Mesodermal cell (in vitro differentiated cells): ENCODE data around the gene ILDR1.

Experiments
- H3K27ac ChIP-seq: 2 replicates; pipeline ENCODE4 v1.7.0; 2013; ENCODE audit warnings: mild to moderate bottlenecking, low read depth, low read length, moderate library complexity; ENCODE audit not compliant: severe bottlenecking
- H3K36me3 ChIP-seq: 2 replicates; pipeline ENCODE4 v1.7.1; 2013; ENCODE audit warnings: mild to moderate bottlenecking, low read length, moderate library complexity; ENCODE audit not compliant: control insufficient read depth, insufficient read depth
- H3K4me1 ChIP-seq: one replicate; pipeline ENCODE4 v1.7.1; 2013; ENCODE audit warnings: mild to moderate bottlenecking, low read length; ENCODE audit not compliant: insufficient read depth, control insufficient read depth, poor library complexity, severe bottlenecking
- H3K4me3 ChIP-seq: 2 replicates; pipeline ENCODE4 v1.7.0; 2013; ENCODE audit warnings: low read length, control low read depth, mild to moderate bottlenecking; ENCODE audit not compliant: insufficient read depth, poor library complexity, severe bottlenecking; ENCODE audit errors: extremely low read depth
- H3K9me3 ChIP-seq: 2 replicates; pipeline ENCODE4 v1.7.1; 2013; ENCODE audit warnings: mild to moderate bottlenecking, low read length, moderate library complexity; ENCODE audit not compliant: control insufficient read depth
- WGBS, 2 experiments: methylation state at CpG; one replicate each; pipeline ENCODE4 v1.1.5; 2013; ENCODE audit warnings: missing lambda C conversion rate in 2 of 2; ENCODE audit not compliant: insufficient coverage in 2 of 2; 5-methylcytosine and 5-hydroxymethylcytosine counted together

Gene ILDR1

DNA sequence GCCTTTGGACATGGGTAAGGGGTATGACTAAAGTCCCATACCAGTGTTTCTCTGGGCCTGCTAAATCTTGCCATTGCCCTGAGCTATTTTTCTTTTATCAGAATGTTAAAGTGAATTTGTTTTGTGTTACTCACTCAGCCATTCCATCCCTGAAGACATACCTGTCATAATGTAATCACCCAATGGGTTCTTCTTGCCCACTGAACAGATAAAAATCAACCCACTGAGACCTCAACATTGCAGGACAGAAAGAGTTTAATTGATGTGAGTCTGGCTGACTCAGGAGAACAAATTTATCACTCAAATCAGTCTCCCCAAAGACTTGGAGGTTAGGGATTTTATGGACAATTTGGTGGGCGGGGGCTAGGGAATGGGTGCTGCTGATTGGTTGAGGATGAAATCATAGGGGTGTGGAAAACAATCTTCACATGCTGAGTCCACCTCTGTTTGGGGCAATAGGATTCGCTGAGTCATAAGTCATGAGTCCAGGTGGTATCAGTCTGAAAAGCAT is 47.4 kb downstream of the ILDR1 start:
- H3K4me1 ChIP-seq = no peaks in the 10 kb centered on the region
- H3K9me3 ChIP-seq = peaks cover 9% of the 10 kb centered on the region
- H3K36me3 ChIP-seq = no peaks in the 10 kb centered on the region
- no peak overlapping the region for H3K4me3 ChIP-seq
- 100% methylated on average over 1 of the region's 2 CpGs; no CpG with 5 or more reads in 1 of the 2 experiments for WGBS, 2 experiments
- H3K27ac ChIP-seq = no peak overlapping the region

DNA sequence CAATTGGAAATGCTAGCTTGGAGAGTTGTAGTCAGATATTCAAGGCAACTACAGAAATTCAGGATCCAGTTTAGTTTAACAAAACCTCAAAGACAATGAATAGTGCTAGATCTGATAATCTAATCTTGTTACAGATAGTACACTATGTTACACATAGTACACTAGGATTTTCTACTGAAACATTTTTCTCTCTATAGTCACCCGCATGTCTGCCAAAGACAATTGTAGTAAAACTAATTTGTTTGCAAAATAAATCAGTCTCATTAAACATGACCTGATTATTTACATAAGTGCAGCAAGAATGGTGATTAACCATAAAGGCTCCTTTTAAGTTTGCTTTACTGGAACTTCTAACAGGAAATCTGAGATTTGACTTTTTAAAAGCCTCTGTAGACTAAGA is 52.0 kb downstream of the ILDR1 start:
- WGBS, 2 experiments = no CpG with 5 or more reads among the region's 1 CpG
- peaks cover 3% of the 10 kb centered on the region for H3K9me3 ChIP-seq

DNA sequence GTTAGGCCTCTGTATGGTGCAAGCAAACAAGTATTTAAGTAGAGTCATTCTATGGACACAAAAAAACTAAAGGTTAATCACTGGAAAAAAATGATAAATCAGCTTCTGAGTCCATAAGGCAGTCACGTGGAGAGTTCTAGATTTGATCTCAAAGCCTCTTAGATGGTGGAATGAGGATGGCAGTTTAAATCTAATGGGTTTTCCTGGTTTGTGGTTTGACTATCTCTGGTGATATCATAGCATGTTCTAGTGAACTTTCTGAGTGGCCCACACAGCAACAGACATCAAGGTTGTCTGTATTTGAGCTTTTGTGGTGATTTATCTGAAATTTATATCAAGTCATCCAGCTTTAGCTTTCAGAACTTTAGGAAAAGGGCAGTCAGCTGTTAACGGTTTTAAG is 52.4 kb downstream of the ILDR1 start:
- H3K36me3 ChIP-seq = no peaks in the 10 kb centered on the region
- no peak overlapping the region for H3K27ac ChIP-seq
- 92 to 100% methylated on average over 1 to 2 of the region's 2 CpGs for WGBS, 2 experiments
- no peaks in the 10 kb centered on the region for H3K4me1 ChIP-seq
- no peak overlapping the region for H3K4me3 ChIP-seq
- no peaks in the 10 kb centered on the region for H3K9me3 ChIP-seq

More for the DNA sequence above, 52.0 kb downstream of the ILDR1 start:
- Histone ChIP-seq H3K27ac (no peak overlapping the region), H3K4me3 (no peak overlapping the region), H3K36me3 (no peaks in the 10 kb centered on the region), H3K4me1 (no peaks in the 10 kb centered on the region)

DNA sequence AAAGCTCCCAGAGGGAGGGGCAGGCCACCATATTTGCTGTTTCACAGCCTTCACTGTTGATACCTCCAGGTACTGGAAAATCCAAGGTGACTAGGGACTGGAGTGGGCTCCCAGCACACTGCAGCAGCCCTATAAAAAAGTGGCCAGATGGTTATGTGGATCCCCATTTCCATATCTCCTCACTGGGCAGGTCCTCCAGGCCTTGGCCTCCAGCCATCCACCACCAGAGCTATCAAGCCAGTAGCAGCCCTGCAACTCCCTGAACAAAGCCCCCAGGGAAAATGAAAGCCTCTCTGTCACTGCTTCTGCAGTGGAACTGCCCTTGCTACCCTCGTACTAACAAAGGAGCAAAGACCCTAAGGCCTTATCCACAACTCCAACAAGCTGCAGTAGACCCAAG is 58.4 kb downstream of the ILDR1 start:
- Histone ChIP-seq H3K4me3 (no peak overlapping the region), H3K36me3 (no peaks in the 10 kb centered on the region), H3K4me1 (no peaks in the 10 kb centered on the region), H3K9me3 (no peaks in the 10 kb centered on the region), H3K27ac (no peak overlapping the region)
- WGBS, 2 experiments = 80% methylated on average over 1 of the region's 1 CpG; no CpG with 5 or more reads in 1 of the 2 experiments

DNA sequence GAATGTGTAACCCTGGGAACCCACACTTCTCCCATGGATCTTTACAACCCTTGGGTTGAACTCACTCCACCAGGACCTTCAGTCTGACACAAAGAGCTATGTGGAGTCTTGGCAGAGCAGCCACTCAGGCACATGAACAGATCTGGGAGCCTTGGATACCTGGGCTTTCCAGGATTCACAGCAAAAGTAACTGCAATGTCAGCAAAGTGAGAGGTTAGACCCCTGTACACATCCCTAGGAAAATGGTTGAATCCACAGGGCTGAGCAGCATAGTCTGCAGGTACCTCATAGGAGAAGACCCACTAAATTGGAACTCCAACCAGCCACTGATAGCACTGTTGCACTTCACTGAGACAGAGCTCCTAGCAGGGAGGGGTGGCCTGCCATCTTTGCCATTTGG is 59.6 kb downstream of the ILDR1 start:
- H3K27ac ChIP-seq = no peak overlapping the region
- no peaks in the 10 kb centered on the region for H3K9me3 ChIP-seq
- no peaks in the 10 kb centered on the region for H3K36me3 ChIP-seq
- no peak overlapping the region for H3K4me3 ChIP-seq
- H3K4me1 ChIP-seq = no peaks in the 10 kb centered on the region

DNA sequence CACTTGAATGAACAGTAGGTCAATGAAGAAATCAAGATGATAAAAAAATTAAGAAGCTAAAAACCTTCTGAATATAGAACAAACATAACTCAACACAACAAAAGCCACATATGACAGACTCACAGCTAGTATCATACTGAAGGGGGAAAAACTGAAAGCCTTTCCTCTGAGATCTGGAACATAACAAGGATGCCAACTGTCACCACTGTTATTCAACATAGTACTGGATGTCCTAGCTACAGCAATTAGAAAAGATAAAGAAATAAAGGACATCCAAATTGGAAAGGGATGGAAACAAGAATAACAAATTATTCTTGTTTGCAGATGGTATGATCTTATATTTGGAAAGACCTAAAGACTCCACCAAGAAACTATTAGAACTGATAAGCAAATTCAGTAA is 60.8 kb downstream of the ILDR1 start:
- H3K4me1 ChIP-seq = no peaks in the 10 kb centered on the region
- H3K4me3 ChIP-seq = no peak overlapping the region
- no peaks in the 10 kb centered on the region for H3K9me3 ChIP-seq
- H3K27ac ChIP-seq = no peak overlapping the region
- H3K36me3 ChIP-seq = no peaks in the 10 kb centered on the region

DNA sequence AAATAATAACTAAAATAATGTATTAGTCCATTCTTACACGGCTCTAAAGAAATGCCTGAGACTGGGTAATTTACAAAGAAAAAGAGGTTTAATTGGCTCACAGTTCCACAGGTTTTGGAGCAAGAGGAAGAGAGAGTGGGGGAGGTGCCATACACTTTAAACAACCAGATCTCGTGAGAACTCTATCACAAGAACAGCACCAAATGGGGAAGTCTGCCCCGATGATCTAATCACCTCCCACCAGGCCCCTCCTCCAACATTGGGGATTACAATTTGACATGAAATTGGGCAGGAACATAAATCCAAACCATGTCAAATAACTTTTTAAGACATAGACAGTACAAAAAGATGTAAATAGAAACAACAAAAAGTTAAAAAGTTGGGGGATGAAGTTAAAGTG is 63.2 kb downstream of the ILDR1 start:
- Histone ChIP-seq H3K27ac (no peak overlapping the region), H3K36me3 (no peaks in the 10 kb centered on the region), H3K4me3 (no peak overlapping the region), H3K4me1 (no peaks in the 10 kb centered on the region), H3K9me3 (no peaks in the 10 kb centered on the region)
- no CpG with 5 or more reads among the region's 3 CpGs for WGBS, 2 experiments

DNA sequence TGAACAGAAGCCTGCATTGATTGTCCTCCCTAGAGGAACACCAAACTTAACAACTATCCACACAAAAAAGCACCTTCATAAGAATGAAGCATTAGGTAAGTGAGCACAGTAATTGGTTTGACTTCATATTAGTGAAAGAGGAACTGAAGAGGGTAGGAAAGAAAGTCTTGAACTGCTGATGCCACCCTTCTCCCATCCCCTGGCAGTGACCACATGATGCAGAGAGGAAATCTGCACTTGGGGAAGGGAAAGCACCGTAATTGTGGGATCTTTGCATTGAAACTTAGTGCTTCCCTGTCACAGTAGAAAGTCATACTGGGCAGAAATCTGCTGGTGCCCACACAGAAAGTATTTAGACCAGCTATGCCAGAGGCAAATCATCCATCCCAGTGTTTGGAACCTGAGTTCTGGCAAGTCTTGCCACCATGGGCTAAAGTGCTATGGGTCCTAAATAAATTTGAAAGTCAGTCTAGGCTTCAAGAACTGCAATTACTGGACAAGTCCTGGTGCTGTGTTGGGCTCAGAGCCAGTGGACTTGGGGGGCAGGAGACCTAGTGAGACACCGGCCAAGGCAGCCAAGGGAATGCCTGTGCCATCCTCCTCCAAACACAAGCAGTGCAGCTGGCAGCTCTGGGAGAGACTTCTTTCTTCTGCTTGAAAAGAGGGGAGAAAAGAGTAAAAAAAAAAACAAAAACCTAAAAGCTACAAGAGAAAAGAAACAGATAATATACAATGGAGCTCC is 64.2 kb downstream of the ILDR1 start:
- H3K36me3 ChIP-seq = no peaks in the 10 kb centered on the region
- no peaks in the 10 kb centered on the region for H3K4me1 ChIP-seq
- no peak overlapping the region for H3K4me3 ChIP-seq
- no peak overlapping the region for H3K27ac ChIP-seq
- no peaks in the 10 kb centered on the region for H3K9me3 ChIP-seq
- 75 to 88% methylated on average over 1 of the region's 2 CpGs for WGBS, 2 experiments

DNA sequence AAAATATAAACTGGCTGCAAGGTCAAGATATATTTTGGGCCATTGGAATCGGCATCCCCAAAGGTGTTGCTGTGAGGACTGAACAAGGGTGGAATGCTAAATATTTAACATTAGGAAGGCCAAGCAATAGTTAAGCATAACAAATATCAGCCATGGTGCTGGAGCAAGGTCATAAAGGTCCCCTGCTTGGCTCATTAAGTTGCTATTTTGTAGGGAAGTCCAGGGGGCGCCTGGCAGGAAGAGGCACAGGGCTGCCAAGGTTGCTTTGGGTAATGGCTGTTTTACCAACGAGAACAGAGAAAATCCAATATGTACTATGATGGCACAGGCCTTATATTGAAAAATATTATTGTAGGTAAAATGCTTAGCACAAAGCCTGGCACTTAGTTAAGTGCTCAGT is 65.7 kb downstream of the ILDR1 start:
- H3K9me3 ChIP-seq = no peaks in the 10 kb centered on the region
- H3K27ac ChIP-seq = no peak overlapping the region
- no peaks in the 10 kb centered on the region for H3K4me1 ChIP-seq
- no peak overlapping the region for H3K4me3 ChIP-seq
- 71 to 77% methylated on average over 1 of the region's 3 CpGs for WGBS, 2 experiments
- H3K36me3 ChIP-seq = no peaks in the 10 kb centered on the region

DNA sequence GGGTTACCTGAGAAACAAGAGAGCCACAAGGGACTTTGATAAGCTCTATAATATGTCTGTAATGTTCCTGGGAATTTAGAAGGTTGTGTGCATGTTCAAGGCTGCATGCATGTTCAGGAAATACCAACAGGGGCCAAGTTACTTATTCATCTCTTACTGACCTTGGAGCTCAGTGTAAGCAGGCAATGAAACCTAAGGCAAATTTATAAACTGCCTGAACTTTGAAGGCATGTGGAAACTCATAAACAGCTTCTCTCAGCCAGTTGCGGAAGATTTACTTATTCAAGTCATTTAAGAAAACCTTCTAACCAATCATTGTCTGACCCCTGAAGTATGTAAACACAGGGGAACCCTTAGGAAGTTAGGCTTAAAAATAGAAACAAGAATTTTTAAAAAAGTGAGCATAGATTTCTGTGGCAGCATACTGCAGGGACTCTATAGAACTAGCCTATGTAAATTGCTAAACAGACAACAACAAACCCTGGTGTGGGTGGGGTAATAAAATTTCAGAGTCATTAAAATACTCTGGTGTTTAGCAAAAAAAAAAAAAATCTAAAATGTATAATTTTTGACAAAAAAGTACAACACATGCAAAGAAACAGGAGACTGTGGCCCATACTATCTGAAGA is 70.6 kb downstream of the ILDR1 start:
- H3K4me3 ChIP-seq = no peak overlapping the region
- H3K36me3 ChIP-seq = no peaks in the 10 kb centered on the region
- no peaks in the 10 kb centered on the region for H3K4me1 ChIP-seq
- H3K27ac ChIP-seq = no peak overlapping the region
- no CpG with 5 or more reads among the region's 1 CpG for WGBS, 2 experiments
- no peaks in the 10 kb centered on the region for H3K9me3 ChIP-seq

DNA sequence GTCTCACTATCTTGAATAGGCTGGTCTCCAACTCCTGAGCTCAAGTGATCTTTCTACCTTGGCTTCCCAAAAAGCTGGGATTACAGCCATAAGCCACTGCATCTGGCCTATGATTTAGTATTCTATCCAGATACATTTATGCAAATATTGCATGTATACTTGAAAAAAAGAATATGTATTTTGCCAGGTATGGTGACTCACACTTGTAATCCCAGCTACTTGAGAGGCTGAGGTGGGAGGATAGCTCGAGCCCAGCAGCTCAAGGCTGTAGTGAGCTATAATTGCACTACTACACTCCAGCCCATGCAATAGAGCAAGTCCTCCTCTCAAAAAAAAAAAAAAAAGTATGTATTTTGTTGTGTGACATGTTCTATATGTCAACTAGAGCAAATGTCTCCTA is 73.4 kb downstream of the ILDR1 start:
- Histone ChIP-seq H3K36me3 (no peaks in the 10 kb centered on the region), H3K4me3 (no peak overlapping the region), H3K4me1 (no peaks in the 10 kb centered on the region), H3K9me3 (no peaks in the 10 kb centered on the region), H3K27ac (no peak overlapping the region)
- WGBS, 2 experiments = no CpG with 5 or more reads among the region's 1 CpG
